ENCODE results near the gene EHD3.

Gene EHD3

DNA sequence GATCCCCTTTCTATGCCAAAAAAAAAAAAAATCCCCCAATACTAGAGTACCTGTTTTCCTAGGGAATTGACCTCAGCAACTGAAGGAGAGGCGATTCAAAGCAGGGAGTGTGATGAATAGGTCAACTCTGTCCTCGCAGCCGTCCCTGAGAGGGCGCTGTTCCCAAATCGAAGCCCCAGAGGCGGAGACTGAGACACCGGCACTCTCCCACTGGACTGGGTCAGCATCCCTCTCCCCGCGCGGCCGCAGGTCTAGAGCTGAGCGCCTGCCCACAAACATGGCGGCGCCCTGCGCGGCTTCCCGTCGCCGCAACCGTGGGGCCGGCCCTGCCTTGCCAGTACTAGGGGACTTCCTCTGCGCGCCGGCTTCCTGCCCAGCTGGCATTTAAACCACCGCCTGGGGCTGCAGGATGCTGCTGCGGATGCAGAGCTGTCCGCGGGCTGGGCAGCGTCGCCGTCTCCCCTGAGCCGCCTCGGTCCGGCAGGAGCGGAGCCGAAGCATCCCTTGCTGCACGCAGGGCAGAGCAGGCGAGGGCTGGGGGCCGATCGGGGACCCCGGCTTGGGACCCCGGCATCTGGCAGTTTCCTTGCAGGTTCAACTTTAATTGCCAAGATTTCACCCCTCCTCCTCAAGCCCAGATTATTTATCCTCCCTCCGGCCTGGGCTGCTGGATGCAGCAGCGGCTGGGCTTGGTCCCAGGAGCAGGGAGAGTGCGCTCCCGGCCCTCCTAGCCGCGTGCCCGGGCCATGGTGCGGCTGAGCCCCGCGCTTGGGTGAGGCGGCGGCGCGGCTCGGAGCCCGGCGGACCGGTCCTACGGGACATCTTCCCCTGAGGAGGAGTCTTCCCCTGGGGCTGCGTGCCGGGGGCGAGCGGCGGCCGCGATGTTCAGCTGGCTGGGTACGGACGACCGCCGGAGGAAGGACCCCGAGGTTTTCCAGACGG, at the start of gene EHD3:
EHD3 (plus strand) TSS at position 412 of the 942 bp plus-strand sequence; CDS start at position 882, 470 bp downstream.
- peak; percentile 82 for DNase-seq (ENCODE audit: low spot score)

- no peak for DNase-seq (ENCODE audit: low spot score)
These were observed 46.8 kb upstream of the EHD3 start for GRCh38 chr2:31187166-31187565.

DNA sequence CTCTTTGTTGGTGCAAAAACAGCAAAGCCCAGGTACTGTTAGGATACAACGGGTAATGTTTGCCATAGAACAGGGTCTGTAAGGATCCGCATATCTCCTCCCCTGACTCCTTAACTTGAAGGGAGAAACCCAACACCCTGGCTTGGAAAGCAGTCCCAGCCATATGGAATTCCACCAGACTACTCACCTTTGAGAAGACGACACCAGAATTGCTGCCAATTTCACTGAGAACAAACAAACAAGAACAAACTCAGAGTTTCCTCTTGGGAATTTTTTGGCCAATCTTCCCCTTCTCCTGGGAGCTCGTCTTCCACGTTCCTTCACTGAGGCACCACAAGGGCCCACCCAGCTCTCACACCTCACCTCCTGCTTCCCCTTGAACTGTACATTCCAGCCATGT, 45.8 kb upstream of the EHD3 start:
- no peak for DNase-seq (ENCODE audit: low spot score)

- no peak for DNase-seq (ENCODE audit: low spot score)
These were observed 44.8 kb upstream of the EHD3 start for GRCh38 chr2:31189141-31189540.

GRCh38 chr2:31190188-31190587, 43.8 kb upstream of the EHD3 start:
- no peak for DNase-seq (ENCODE audit: low spot score)

GRCh38 chr2:31191931-31192330, 42.0 kb upstream of the EHD3 start:
- DNase-seq (ENCODE audit: low spot score) = no peak

GRCh38 chr2:31192396-31192795, 41.6 kb upstream of the EHD3 start:
- no peak for DNase-seq (ENCODE audit: low spot score)

GRCh38 chr2:31192851-31193392, 41.0 kb upstream of the EHD3 start:
- no peak for DNase-seq (ENCODE audit: low spot score)

- no peak for DNase-seq (ENCODE audit: low spot score)
These were observed 40.1 kb upstream of the EHD3 start for GRCh38 chr2:31193806-31194205.

DNA sequence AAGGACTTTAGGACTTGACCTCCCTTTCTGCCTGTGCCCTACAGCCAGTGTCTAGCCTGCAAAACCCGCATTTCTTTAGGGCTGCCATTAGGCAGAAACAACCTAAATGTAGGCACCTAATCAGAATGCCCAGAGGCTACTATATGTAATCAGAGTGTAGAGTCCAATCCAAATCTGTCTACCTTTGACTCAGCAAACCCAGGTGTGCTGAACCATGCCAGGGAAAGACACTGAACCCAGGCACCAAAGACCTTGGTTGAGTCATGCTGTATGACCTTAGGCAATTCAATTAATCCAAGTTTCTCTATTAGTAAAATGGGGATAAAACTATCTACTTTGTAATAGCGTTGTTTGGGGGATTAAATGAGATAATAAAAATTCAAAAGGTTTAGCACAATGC, 37.3 kb upstream of the EHD3 start:
- no peak for DNase-seq (ENCODE audit: low spot score)

- DNase-seq (ENCODE audit: low spot score) = no peak
These were observed 36.8 kb upstream of the EHD3 start for GRCh38 chr2:31197166-31197565.

GRCh38 chr2:31197669-31198068, 36.3 kb upstream of the EHD3 start:
- DNase-seq (ENCODE audit: low spot score) = no peak

- no peak for DNase-seq (ENCODE audit: low spot score)
These were observed 34.7 kb upstream of the EHD3 start for GRCh38 chr2:31199206-31199605.

- DNase-seq (ENCODE audit: low spot score) = no peak
These were observed 33.0 kb upstream of the EHD3 start for GRCh38 chr2:31200972-31201371.

DNA sequence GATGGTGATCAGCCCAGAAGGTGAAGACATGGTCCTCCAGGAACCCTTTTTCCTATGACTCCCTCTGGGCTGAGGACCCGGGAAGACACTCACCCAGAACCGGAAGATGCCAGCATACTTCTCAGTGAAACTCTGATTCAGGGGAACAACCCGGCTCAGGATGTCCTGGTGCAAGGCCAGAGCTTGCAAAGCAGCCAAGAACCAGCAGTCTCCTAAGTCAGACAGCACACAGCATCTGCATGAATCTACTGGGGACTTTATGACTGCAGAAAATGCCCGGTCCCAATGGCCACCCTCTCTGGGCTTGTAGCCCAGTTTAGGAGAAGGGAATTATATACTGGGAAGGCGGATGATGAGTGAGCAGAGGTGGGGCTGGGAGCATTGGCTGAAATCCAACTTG, 31.9 kb upstream of the EHD3 start:
- DNase-seq (ENCODE audit: low spot score) = no peak

DNA sequence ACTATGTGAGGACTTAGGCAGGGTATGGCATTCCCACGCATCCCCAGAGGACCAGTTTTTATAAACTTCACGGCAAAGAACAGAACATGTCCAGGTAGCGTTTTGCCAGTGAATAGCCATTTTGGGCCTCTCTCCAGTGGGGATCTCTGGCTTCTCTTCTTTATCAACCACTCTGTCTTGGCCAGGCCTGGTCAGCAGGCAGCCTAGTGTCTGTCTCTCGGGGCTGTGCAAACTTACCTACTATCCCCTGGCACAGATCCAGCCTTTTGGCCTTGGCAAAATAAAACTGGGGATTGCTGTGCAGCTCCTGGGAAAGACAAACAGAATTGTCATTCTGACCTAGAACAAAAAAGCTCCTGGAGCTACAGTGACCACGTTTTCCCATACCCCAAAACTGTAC, 31.1 kb upstream of the EHD3 start:
- no peak for DNase-seq (ENCODE audit: low spot score)

DNA sequence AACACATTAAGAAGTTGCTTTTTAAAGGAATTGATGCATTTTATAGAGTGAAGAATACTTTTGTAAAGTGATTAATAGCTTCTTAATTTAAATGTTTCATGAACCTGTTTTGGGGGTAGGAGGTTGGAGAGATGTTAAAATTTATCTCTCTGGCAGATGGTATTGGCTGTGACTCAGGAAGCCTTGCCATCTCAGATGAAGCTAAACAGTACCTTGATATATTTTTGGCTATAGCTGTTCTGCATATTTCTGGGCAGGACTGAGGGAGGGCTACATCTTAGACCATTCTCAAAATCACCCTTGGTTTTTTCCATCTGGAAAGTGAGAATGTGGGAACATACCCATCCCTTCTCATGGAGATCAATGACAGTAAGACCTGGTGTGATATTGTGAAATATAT, 30.0 kb upstream of the EHD3 start:
- DNase-seq (ENCODE audit: low spot score) = no peak

- DNase-seq (ENCODE audit: low spot score) = no peak
These were observed 29.2 kb upstream of the EHD3 start for GRCh38 chr2:31204783-31205182.

GRCh38 chr2:31205186-31205585, 28.8 kb upstream of the EHD3 start:
- DNase-seq (ENCODE audit: low spot score) = no peak

- no peak for DNase-seq (ENCODE audit: low spot score)
These were observed 28.3 kb upstream of the EHD3 start for GRCh38 chr2:31205613-31206012.

- DNase-seq (ENCODE audit: low spot score) = no peak
These were observed 26.2 kb upstream of the EHD3 start for GRCh38 chr2:31207790-31208189.

DNA sequence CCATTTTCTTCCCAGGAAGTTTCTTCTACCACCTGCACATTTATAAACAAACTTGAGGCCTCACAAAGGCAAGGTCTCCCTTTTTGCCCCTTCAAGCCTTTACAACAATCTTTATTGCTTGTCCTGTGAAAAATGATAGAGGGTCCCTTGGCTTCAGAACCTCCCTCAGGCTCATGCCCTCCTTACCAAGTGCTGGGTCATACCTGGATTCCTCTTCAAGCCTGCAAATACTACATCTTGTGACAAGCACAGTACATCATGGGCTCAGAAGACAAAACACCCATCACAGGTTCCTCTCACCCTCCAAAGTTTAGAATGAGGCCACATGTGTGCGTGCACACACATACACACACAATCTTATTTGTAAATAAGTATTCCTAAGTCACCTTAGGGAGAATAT, 25.7 kb upstream of the EHD3 start:
- no peak for DNase-seq (ENCODE audit: low spot score)
